Muscle of back (tissue), 11 donors: ENCODE results near the gene TNS3. TPM values are rescaled to one million over a fixed set of nuclear protein-coding genes. Genes with fewer than 3 reads are reported as not detected.
"Not testable (repeated sequence)": the region's sequence is repeated elsewhere in the genome, so short reads cannot be mapped to it uniquely, and the experiment has no call there.

Experiments
- DNase-seq, 3 donors: peaks; one replicate each; pipeline versions ENCODE4 v3.0.0 to v3.0.0-alpha.2; 2013
- polyA plus RNA-seq, 10 donors: library from polyadenylated mRNA; unstranded; fragments of 120-200 nt; gene quantifications; one replicate each; pipeline ENCODE4 v1.2.1, GENCODE V29; 2013; ENCODE audit not compliant: insufficient read length in 10 of 10

TNS3 gene
- polyA plus RNA-seq, 10 donors: 24.5 to 51.0 (median 27.3) TPM

GRCh38 chr7:47603514-47604255 is 21.8 kb upstream of the TNS3 start:
- DNase-seq: not testable (repeated sequence)

GRCh38 chr7:47602272-47603004 is 20.5 kb upstream of the TNS3 start:
- no peak for DNase-seq

- no peak for DNase-seq
Measured at GRCh38 chr7:47601881-47602249, 20.0 kb upstream of the TNS3 start.

- DNase-seq: peak in 1 of 3 donors; percentile 84
Measured at GRCh38 chr7:47601119-47601880, 19.4 kb upstream of the TNS3 start.

GRCh38 chr7:47600199-47601118 is 18.5 kb upstream of the TNS3 start:
- no peak for DNase-seq

- DNase-seq: no peak
Measured at GRCh38 chr7:47597379-47597778, 15.5 kb upstream of the TNS3 start.

- DNase-seq: no peak
Measured at GRCh38 chr7:47596502-47597202, 14.7 kb upstream of the TNS3 start.

GRCh38 chr7:47594406-47594805 is 12.5 kb upstream of the TNS3 start:
- DNase-seq: no peak

- peak in 1 of 3 donors; percentile 29 for DNase-seq
Measured at GRCh38 chr7:47591655-47592572, 10.0 kb upstream of the TNS3 start.

GRCh38 chr7:47591089-47591654 is 9.3 kb upstream of the TNS3 start:
- DNase-seq: no peak

GRCh38 chr7:47590215-47590614 is 8.3 kb upstream of the TNS3 start:
- not testable (repeated sequence) for DNase-seq

- no peak for DNase-seq
Measured at GRCh38 chr7:47588704-47589225, 6.9 kb upstream of the TNS3 start.

- no peak for DNase-seq
Measured at GRCh38 chr7:47587976-47588375, 6.1 kb upstream of the TNS3 start.

GRCh38 chr7:47587351-47587750 is 5.4 kb upstream of the TNS3 start:
- no peak for DNase-seq

GRCh38 chr7:47586925-47587324 is 5.0 kb upstream of the TNS3 start:
- DNase-seq: peak in 1 of 3 donors; percentile 26

- not testable (repeated sequence) for DNase-seq
Measured at GRCh38 chr7:47586161-47586670, 4.3 kb upstream of the TNS3 start.

- no peak for DNase-seq
Measured at GRCh38 chr7:47584536-47584895, 2.6 kb upstream of the TNS3 start.

GRCh38 chr7:47583739-47584535 is 2.0 kb upstream of the TNS3 start:
- DNase-seq: peak in 1 of 3 donors; percentile 73
